Esophagus muscularis mucosa (tissue), 4 donors: ENCODE data around the gene ELK4. TPM values are rescaled to one million over a fixed set of nuclear protein-coding genes. Genes with fewer than 3 reads are reported as not detected.
A peak's percentile ranks its signal among the peaks of the same experiment; 100 is the strongest.

Source experiments
- DNase-seq: peaks from one replicate; pipeline ENCODE4 v3.0.0-alpha.2; 2017; ENCODE audit errors: extremely low spot score
- H3K27ac ChIP-seq, 4 donors: fragments of 200-600 bp; sonication (generic); replicated peaks in 1 of 4; 1 replicate in 3 of 4; 2 replicates in 1 of 4; pipeline ENCODE4 v1.5.1; 2016 to 2019; ENCODE audit warnings: mild to moderate bottlenecking in 1 of 4
- H3K27me3 ChIP-seq, 4 donors: fragments of 200-600 bp; sonication (generic); one replicate each; pipeline versions ENCODE4 v1.5.1 to v1.6.0; 2016 to 2019
- H3K36me3 ChIP-seq, 4 donors: fragments of 200-600 bp; sonication (generic); one replicate each; pipeline ENCODE4 v1.5.1; 2016 to 2019
- H3K4me1 ChIP-seq, 4 donors: fragments of 200-600 bp; sonication (generic); one replicate each; pipeline ENCODE4 v1.5.1; 2016 to 2019
- H3K4me3 ChIP-seq, 4 donors: fragments of 200-600 bp; sonication (generic); 1 replicate in 2 of 4; 2 replicates in 2 of 4; pipeline ENCODE4 v1.5.1; 2016 to 2019; ENCODE audit warnings: mild to moderate bottlenecking in 4 of 4, moderate library complexity in 1 of 4
- H3K9me3 ChIP-seq, 4 donors: fragments of 200-600 bp; sonication (generic); 1 replicate in 3 of 4; 2 replicates in 1 of 4; pipeline ENCODE4 v1.5.1; 2016 to 2019
- CTCF ChIP-seq, 3 experiments: fragments of 200-600 bp in 2 of 3; fragments of 450-650 bp in 1 of 3; sonication (generic) in 2 of 3; IDR thresholded peaks; one replicate each; pipeline ENCODE4 v1.5.1; 2017 to 2019; ENCODE audit warnings: antibody characterized with exemption in 3 of 3, mild to moderate bottlenecking in 2 of 3, moderate library complexity in 1 of 3
- EP300 ChIP-seq: sonication (generic); formaldehyde crosslinking; IDR thresholded peaks from one replicate; pipeline ENCODE4 v1.6.1; 2017; ENCODE audit warnings: antibody characterized with exemption
- POLR2A ChIP-seq: fragments of 450-650 bp; IDR thresholded peaks from one replicate; pipeline ENCODE4 v1.6.1; 2017; ENCODE audit warnings: antibody characterized with exemption, moderate library complexity, mild to moderate bottlenecking, low read depth
- POLR2AphosphoS5 ChIP-seq, 2 donors: sonication (generic); formaldehyde crosslinking; IDR thresholded peaks; one replicate each; pipeline ENCODE4 v1.6.1; 2017; ENCODE audit warnings: antibody characterized with exemption in 2 of 2
- WGBS: methylation state at CpG from one replicate; pipeline ENCODE4 v1.1.5; 2018; 5-methylcytosine and 5-hydroxymethylcytosine counted together
- intact Hi-C: fragments of 100-400 bp; cut with DNase I; formaldehyde crosslinking; loops from one replicate; pipeline ENCODE4 v1.15.1; 2023
- total RNA-seq, 4 donors: library from RNA; depleted of rRNA; stranded (reverse); fragments of >200 nt; gene quantifications; one replicate each; pipeline versions ENCODE4 v1.1.0 to v1.2.1, GENCODE V29; 2016

Gene ELK4
- total RNA-seq, 4 donors from 2014 or later: 18.7 to 23.2 (median 20.5) TPM

GRCh38 chr1:205610036-205610435 is 21.8 kb downstream of the ELK4 start:
- intact Hi-C loops: no loop called here
- WGBS: 61% methylated on average over 2 of the region's 2 CpGs
- DNase-seq: no peak
- H3K27ac ChIP-seq: no peak overlapping the region
- no peak overlapping the region for H3K4me3 ChIP-seq
- peaks cover 0 to 10% (median 3%) of the 10 kb centered on the region in 4 donors for H3K4me1 ChIP-seq
- TF ChIP-seq POLR2A (no peak), CTCF (IDR thresholded peaks at IDR 0.05) (no peak), EP300 (no peak), POLR2AphosphoS5 (IDR thresholded peaks at IDR 0.05) (no peak)
- H3K27me3 ChIP-seq: no peaks in the 10 kb centered on the region
- H3K36me3 ChIP-seq: peaks cover 4 to 59% (median 24%) of the 10 kb centered on the region in 4 donors
- no peaks in the 10 kb centered on the region for H3K9me3 ChIP-seq

- H3K27ac ChIP-seq: no peak overlapping the region
- peaks cover 0 to 51% (median 12%) of the 10 kb centered on the region in 4 donors for H3K36me3 ChIP-seq
- WGBS: 82% methylated on average over 5 of the region's 5 CpGs
- DNase-seq: peak; percentile 29
- intact Hi-C loops: no loop called here
- TF ChIP-seq POLR2A (no peak), POLR2AphosphoS5 (IDR thresholded peaks at IDR 0.05) (no peak), EP300 (no peak), CTCF (IDR thresholded peaks at IDR 0.05) (no peak)
- peaks cover 4 to 10% (median 6%) of the 10 kb centered on the region in 4 donors for H3K4me1 ChIP-seq
- H3K4me3 ChIP-seq: no peak overlapping the region
- no peaks in the 10 kb centered on the region for H3K9me3 ChIP-seq
- H3K27me3 ChIP-seq: no peaks in the 10 kb centered on the region
Observed at GRCh38 chr1:205604825-205605505, 26.8 kb downstream of the ELK4 start.

GRCh38 chr1:205604059-205604458 is 27.8 kb downstream of the ELK4 start:
- H3K9me3 ChIP-seq: no peaks in the 10 kb centered on the region
- TF ChIP-seq CTCF (IDR thresholded peaks at IDR 0.05) (no peak), POLR2A (no peak), EP300 (no peak), POLR2AphosphoS5 (IDR thresholded peaks at IDR 0.05) (no peak)
- peaks cover 13 to 18% (median 15%) of the 10 kb centered on the region in 4 donors for H3K4me1 ChIP-seq
- peaks cover 0 to 51% (median 12%) of the 10 kb centered on the region in 4 donors for H3K36me3 ChIP-seq
- H3K27me3 ChIP-seq: no peaks in the 10 kb centered on the region
- no peak overlapping the region for H3K4me3 ChIP-seq
- WGBS: 94% methylated on average over 5 of the region's 5 CpGs
- no peak overlapping the region for H3K27ac ChIP-seq
- DNase-seq: peak; percentile 24
- intact Hi-C loops: no loop called here

- H3K27ac ChIP-seq: no peak overlapping the region
- TF ChIP-seq EP300 (no peak), POLR2AphosphoS5 (IDR thresholded peaks at IDR 0.05) (no peak), POLR2A (no peak), CTCF (IDR thresholded peaks at IDR 0.05) (no peak)
- no peaks in the 10 kb centered on the region for H3K9me3 ChIP-seq
- peaks cover 0 to 35% (median 12%) of the 10 kb centered on the region in 4 donors for H3K36me3 ChIP-seq
- no peak overlapping the region for H3K4me3 ChIP-seq
- intact Hi-C loops: no loop called here
- 88% methylated on average over 4 of the region's 4 CpGs for WGBS
- peaks cover 28 to 33% (median 32%) of the 10 kb centered on the region in 4 donors for H3K4me1 ChIP-seq
- H3K27me3 ChIP-seq: no peaks in the 10 kb centered on the region
- DNase-seq: peak; percentile 37
Observed at GRCh38 chr1:205601205-205601604, 30.6 kb downstream of the ELK4 start.
